Cardiac ventricle fibroblast (primary cell): ENCODE data around the gene NLGN3. TPM values are rescaled to one million over a fixed set of nuclear protein-coding genes. Genes with fewer than 3 reads are reported as not detected.

Source experiments
- total RNA-seq: library from RNA; depleted of rRNA; stranded (reverse); fragments of >200 nt; gene quantifications from 2 replicates; pipeline ENCODE4 v1.2.3, GENCODE V29; 2015

Gene NLGN3
- 0.10 and 0.44 TPM in 2 replicates for total RNA-seq

GRCh38 chrX:71144651-71145050 lies at the start of gene NLGN3:
Gene NLGN3, plus strand, starts transcription at chrX:71144841. Its CDS starts 2,909 bp downstream, at chrX:71147750.

GRCh38 chrX:71095555-71095980 lies 49.1 kb upstream of the NLGN3 start, which contains the start of gene FOXO4:
Gene FOXO4, plus strand, starts transcription at chrX:71095851. Its CDS starts 678 bp downstream, at chrX:71096529.

GRCh38 chrX:71106427-71106826 lies 38.2 kb upstream of the NLGN3 start, which contains the start of gene CXorf65:
Gene CXorf65, minus strand, starts transcription at chrX:71106740. Its CDS starts 184 bp downstream, at chrX:71106556.

GRCh38 chrX:71111141-71111843 lies 33.3 kb upstream of the NLGN3 start, which contains the start of gene IL2RG:
Gene IL2RG, minus strand, starts transcription at chrX:71111577. Its CDS starts 38 bp downstream, at chrX:71111539.

GRCh38 chrX:71118032-71118984 lies 26.3 kb upstream of the NLGN3 start, which contains the start of gene MED12:
Gene MED12, plus strand, starts transcription at chrX:71118596. Its CDS starts 159 bp downstream, at chrX:71118755.

Other genes with a start within 250 kb of the NLGN3 start
- not detected in 2 replicates for gene TEX11, start 236.1 kb upstream of the NLGN3 start, total RNA-seq
- 0.15 TPM in 1 of 2 replicates, not detected in the other for gene SLC7A3, start 213.7 kb upstream of the NLGN3 start, total RNA-seq
- gene SNX12, start 76.5 kb upstream of the NLGN3 start, total RNA-seq: 49.6 and 51.0 TPM in 2 replicates
- 3.9 and 6.2 TPM in 2 replicates for gene FOXO4, start 49.0 kb upstream of the NLGN3 start, total RNA-seq
- not detected in 2 replicates for gene CXorf65, start 38.1 kb upstream of the NLGN3 start, total RNA-seq
- gene IL2RG, start 33.3 kb upstream of the NLGN3 start, total RNA-seq: not detected in 2 replicates
- gene MED12, start 26.2 kb upstream of the NLGN3 start, total RNA-seq: 24.5 and 27.3 TPM in 2 replicates
- not detected in 2 replicates for gene GJB1, start 78.4 kb downstream of the NLGN3 start, total RNA-seq
- 11.9 and 17.7 TPM in 2 replicates for gene ZMYM3, start 109.3 kb downstream of the NLGN3 start, total RNA-seq
- 220 and 236 TPM in 2 replicates for gene NONO, start 138.8 kb downstream of the NLGN3 start, total RNA-seq
- gene ITGB1BP2, start 156.9 kb downstream of the NLGN3 start, total RNA-seq: 0.24 TPM in 1 of 2 replicates, not detected in the other
- gene TAF1, start 221.5 kb downstream of the NLGN3 start, total RNA-seq: 23.0 and 31.0 TPM in 2 replicates